Astrocyte of the spinal cord (primary cell): ENCODE data around the gene SDCCAG8.

ENCODE experiments used
- DNase-seq: peaks from one replicate; pipeline ENCODE4 v3.0.0; 2011; ENCODE audit warnings: low read depth, low spot score
- H3K4me3 ChIP-seq: 2 replicates; pipeline ENCODE4 v1.5.1; 2011; ENCODE audit warnings: low read depth, mild to moderate bottlenecking, low read length, moderate library complexity
- CTCF ChIP-seq: IDR thresholded peaks from 2 replicates; pipeline ENCODE4 v1.5.1; 2012; ENCODE audit warnings: low read depth, mild to moderate bottlenecking, low read length, inconsistent platforms
- in situ Hi-C: cut with HindIII; loops from 2 replicates; pipeline ENCODE4 v1.10.0; 2017; ENCODE audit warnings: low sequenced_read_pairs

SDCCAG8 gene

GRCh38 chr1:243294723-243295121 is 38.9 kb downstream of the SDCCAG8 start:
- no peak overlapping the region for H3K4me3 ChIP-seq
- no peak for TF ChIP-seq CTCF
- in situ Hi-C loops: no loop called here
- DNase-seq: peak; percentile 63

GRCh38 chr1:243299069-243299468 is 43.2 kb downstream of the SDCCAG8 start:
- DNase-seq: no peak
- no peak overlapping the region for H3K4me3 ChIP-seq
- in situ Hi-C loops: no loop called here
- TF ChIP-seq CTCF: no peak

GRCh38 chr1:243301059-243301458 is 45.2 kb downstream of the SDCCAG8 start:
- H3K4me3 ChIP-seq: no peak overlapping the region
- in situ Hi-C loops: no loop called here
- no peak for TF ChIP-seq CTCF
- DNase-seq: no peak

- no peak for DNase-seq
- in situ Hi-C loops: no loop called here
- H3K4me3 ChIP-seq: no peak overlapping the region
- TF ChIP-seq CTCF: no peak
Measured at GRCh38 chr1:243311809-243312208, 56.0 kb downstream of the SDCCAG8 start.

GRCh38 chr1:243312952-243313634 is 57.3 kb downstream of the SDCCAG8 start:
- no peak for TF ChIP-seq CTCF
- in situ Hi-C loops: no loop called here

GRCh38 chr1:243313635-243314536 is 58.0 kb downstream of the SDCCAG8 start:
- in situ Hi-C loops: no loop called here
- no peak for TF ChIP-seq CTCF
- no peak for DNase-seq
- H3K4me3 ChIP-seq: no peak overlapping the region

More at GRCh38 chr1:243312952-243313634, 57.3 kb downstream of the SDCCAG8 start:
- no peak overlapping the region for H3K4me3 ChIP-seq
- DNase-seq: no peak
